GM12873 (cell line): ENCODE measurements around the gene PPIP5K2.
A peak's percentile ranks its signal among the peaks of the same experiment; 100 is the strongest.

Experiments used
- TF ChIP-seq, protein P1 (sequence below): IDR thresholded peaks from 2 replicates; pipeline ENCODE4 v1.5.1; 2012; ENCODE audit warnings: low read depth, mild to moderate bottlenecking, moderate library complexity, low read length, control low read depth; ENCODE audit not compliant: insufficient read depth; ENCODE audit errors: missing control alignments

The PPIP5K2 gene

DNA sequence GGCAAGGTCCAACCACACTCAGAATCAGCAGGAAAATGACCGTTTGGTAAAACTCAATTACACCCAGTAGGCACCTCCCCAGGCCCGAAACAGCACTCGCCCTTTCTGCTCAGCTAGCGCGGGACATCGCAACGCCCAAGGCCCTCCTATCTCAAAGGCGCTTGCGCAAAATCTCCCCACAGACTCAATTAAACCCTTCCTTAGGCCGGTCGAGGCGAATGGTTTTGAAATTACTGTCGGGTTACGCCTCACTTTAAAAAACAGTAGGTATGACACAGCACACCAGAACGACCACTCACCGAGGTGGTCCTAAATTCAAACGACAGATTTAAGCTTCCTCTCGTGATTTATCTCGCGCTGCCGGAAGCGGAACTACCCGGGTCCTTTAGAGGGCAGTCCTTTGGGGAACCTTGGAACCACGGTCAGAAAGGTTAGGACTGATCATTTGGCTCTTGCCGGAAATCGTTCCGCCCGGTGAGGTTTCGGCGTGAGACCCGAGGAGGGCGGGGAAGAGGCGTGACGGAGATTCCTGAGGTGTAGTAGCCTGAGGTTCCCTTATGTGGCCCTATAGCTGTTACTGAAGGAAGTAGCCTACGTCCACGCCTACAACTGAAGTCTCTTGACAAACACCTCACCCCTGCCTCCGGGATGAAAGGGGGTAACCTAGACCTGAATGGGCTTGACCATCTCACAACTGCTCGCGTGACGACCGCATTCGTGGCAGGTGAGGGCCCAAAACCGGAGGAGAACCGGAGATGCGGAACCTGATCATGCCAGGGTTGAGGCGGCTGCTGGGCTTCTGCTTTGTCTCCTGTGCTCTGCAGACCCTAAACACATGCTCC is at the start of gene PPIP5K2, which contains the start of gene GIN1:
PPIP5K2 (plus strand) TSS at position 537 of the 842 bp plus-strand sequence. CDS start 9,289 bp downstream, outside the sequence.
GIN1 (minus strand) TSS at position 374 of the 842 bp plus-strand sequence. CDS start 11,431 bp downstream, outside the sequence.
- TF ChIP-seq, protein P1, sequence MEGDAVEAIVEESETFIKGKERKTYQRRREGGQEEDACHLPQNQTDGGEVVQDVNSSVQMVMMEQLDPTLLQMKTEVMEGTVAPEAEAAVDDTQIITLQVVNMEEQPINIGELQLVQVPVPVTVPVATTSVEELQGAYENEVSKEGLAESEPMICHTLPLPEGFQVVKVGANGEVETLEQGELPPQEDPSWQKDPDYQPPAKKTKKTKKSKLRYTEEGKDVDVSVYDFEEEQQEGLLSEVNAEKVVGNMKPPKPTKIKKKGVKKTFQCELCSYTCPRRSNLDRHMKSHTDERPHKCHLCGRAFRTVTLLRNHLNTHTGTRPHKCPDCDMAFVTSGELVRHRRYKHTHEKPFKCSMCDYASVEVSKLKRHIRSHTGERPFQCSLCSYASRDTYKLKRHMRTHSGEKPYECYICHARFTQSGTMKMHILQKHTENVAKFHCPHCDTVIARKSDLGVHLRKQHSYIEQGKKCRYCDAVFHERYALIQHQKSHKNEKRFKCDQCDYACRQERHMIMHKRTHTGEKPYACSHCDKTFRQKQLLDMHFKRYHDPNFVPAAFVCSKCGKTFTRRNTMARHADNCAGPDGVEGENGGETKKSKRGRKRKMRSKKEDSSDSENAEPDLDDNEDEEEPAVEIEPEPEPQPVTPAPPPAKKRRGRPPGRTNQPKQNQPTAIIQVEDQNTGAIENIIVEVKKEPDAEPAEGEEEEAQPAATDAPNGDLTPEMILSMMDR, result peak; percentile 1

DNA sequence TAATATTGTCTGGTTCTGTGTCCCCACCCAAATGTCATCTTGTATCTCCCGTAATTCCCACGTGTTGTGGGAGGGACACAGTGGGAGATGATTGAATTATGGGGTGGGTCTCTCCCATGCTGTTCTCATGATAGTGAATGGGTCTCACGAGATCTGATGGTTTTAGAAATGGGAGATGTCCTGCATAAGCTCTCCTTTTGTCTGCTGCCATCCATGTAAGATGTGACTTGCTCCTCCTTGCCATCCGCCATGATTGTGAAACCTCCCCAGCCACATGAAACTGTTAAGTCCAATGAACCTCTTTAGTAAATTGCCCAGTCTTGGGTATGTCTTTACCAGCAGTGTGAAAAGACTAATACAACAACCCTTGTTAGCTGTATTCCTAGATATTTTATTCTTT is 44.7 kb upstream of the PPIP5K2 start:
- TF ChIP-seq, protein P1, result no peak

DNA sequence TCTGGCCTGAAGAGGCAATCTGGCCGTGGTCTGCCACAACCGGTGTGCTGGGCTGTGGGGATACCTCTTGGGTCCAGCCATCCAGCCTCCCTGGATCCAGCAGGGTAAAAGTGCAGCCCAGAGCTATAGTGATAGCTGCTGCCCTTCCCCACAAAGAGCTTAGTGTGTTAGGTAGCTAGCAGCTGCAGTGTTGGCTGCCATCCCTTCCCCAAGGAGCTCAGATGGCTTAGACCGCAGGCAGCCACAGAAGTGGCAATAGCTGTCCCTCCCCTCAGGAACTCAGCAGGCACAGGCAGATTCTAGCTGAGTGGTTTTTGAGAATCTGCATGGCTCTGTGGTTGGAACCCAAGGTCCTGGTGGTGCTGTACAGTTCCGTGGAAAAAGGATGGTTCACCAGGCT is 40.3 kb upstream of the PPIP5K2 start:
- TF ChIP-seq, protein P1, result no peak

DNA sequence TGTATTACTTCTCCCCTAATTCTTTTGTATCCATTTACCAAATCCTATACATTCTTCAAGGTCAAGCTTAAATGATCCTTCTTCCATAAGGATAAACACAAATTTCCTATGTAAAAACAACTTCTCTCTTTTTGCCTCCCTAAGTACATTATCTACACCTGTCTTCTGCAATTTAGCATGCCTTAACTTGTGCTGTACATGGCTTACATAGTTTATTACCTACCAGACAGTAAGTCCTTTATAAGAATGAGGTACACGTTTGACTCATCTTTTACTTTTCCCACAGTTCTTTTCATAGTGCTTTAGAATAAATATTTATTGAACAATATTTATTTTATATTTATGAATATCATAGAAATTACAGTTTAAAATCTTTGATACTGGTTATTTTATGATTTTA is 33.6 kb upstream of the PPIP5K2 start:
- TF ChIP-seq, protein P1, result no peak

DNA sequence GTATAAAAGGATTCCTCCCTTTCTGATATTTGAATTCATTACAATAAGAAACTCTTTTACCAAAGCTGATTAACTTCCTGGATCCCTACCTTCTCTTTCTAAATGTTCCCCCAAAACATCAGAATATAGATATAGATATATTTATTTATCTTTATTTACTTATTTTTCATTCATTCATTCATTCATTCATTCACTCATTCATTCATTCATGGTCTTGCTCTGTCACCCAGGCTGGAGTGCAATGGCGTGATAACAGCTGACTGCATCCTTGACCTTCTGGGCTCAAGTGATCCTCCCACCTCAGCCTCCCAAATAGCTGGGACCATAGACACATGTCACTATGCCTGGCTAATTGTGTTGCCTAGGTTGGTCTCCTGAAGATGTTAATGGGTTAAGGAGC is 30.8 kb upstream of the PPIP5K2 start:
- TF ChIP-seq, protein P1, result no peak

DNA sequence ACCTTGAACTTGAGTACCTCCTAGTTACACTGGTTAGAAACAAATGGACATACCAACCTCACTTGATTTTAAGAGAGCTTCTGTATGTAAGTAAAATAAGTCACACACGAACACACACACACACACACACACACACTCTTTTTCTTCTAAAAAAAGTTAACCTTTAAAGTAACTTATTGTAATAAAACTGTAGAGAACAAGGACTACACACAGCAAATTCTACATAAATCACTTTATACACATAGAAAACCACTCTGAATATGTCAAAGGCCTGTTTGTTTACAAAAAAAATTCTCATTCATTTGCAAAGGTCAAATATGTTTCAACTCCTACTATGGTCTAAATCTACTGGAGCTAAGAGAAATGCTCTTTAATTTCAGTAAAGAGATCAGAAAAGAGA is 29.3 kb upstream of the PPIP5K2 start:
- TF ChIP-seq, protein P1, result no peak

DNA sequence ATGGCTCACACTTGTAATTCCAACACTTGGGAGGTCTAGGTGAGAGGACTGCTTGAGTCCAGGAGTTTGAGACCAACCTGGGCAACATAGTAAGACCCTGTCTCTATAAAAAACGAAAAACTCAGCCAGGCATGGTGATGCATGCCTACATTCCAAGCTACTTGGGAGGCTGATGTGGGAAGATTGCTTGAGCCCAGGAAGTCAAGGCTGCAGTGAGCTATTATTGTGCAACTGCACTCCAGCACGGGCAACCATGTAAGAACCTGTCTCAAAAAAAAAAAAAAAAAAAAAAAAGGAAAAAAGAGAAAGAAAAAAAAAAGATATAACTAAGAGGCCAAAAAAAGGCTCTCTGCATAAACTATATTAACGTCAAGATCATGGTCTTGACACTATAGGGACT is 27.4 kb upstream of the PPIP5K2 start:
- TF ChIP-seq, protein P1, result no peak
